Right renal pelvis (tissue), 4 donors: ENCODE data around the gene GPATCH2. TPM values are rescaled to one million over a fixed set of nuclear protein-coding genes. Genes with fewer than 3 reads are reported as not detected.
"Not testable (repeated sequence)": the region's sequence is repeated elsewhere in the genome, so short reads cannot be mapped to it uniquely, and the experiment has no call there.

Experiments
- DNase-seq, 4 donors: peaks; one replicate each; pipeline ENCODE4 v3.0.0-alpha.2; 2013; ENCODE audit warnings: low read depth in 4 of 4, low spot score in 3 of 4, missing footprints in 1 of 4
- polyA plus RNA-seq, 4 donors: library from polyadenylated mRNA; unstranded; fragments of 120-200 nt; gene quantifications; one replicate each; pipeline ENCODE4 v1.2.1, GENCODE V29; 2013; ENCODE audit not compliant: insufficient read length in 4 of 4

Gene GPATCH2
- polyA plus RNA-seq, 4 donors: 24.5 to 29.3 (median 28.2) TPM

GRCh38 chr1:217528271-217528670 lies 102.6 kb downstream of the GPATCH2 start:
- DNase-seq: no peak

GRCh38 chr1:217527151-217527550 lies 103.7 kb downstream of the GPATCH2 start:
- no peak for DNase-seq

- no peak for DNase-seq
These were observed 104.3 kb downstream of the GPATCH2 start for GRCh38 chr1:217526636-217527035.

GRCh38 chr1:217525773-217526490 lies 105.0 kb downstream of the GPATCH2 start:
- no peak for DNase-seq

GRCh38 chr1:217524787-217525520 lies 105.9 kb downstream of the GPATCH2 start:
- DNase-seq: no peak

- not testable (repeated sequence) for DNase-seq
These were observed 107.0 kb downstream of the GPATCH2 start for GRCh38 chr1:217523921-217524320.

DNA sequence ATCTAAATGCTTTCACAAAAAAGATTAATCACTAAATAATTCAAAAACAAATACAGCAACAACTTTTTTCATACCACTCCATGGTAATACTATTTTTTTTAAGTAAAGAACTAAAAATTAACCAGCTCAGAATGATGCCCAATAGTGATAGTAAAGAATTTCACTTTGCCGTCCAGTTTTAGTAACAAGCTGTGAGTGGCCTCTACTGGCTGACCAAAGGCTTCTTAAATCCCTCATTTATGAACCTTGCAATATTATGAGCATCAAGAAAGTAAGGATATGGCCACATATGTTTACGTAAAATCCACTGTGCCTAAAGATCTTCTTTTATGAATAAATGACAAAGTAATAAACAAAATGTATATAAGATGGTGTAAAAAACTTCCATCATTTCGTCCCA lies 108.6 kb downstream of the GPATCH2 start:
- DNase-seq: no peak

- no peak for DNase-seq
These were observed 109.6 kb downstream of the GPATCH2 start for GRCh38 chr1:217521317-217521716.

- no peak for DNase-seq
These were observed 124.0 kb downstream of the GPATCH2 start for GRCh38 chr1:217506878-217507277.

DNA sequence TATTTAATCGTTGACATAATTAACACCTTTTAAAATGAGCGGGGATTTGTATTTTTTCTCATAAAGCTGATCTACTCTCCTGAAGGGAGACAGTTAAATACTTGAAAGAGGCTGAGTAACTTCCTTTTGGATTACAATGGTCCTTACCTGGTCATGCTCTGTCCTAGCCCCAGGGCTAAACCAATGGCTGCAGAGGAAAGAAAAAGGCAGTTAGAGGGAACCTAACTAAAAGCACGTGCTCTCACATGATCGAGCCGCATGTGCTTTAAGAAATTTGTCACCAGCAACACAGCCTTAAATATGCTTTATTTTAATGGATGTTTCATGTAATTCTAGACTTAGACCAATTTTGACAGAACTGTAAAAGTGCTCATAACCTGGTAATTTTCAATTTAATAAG lies 132.7 kb downstream of the GPATCH2 start:
- no peak for DNase-seq

DNA sequence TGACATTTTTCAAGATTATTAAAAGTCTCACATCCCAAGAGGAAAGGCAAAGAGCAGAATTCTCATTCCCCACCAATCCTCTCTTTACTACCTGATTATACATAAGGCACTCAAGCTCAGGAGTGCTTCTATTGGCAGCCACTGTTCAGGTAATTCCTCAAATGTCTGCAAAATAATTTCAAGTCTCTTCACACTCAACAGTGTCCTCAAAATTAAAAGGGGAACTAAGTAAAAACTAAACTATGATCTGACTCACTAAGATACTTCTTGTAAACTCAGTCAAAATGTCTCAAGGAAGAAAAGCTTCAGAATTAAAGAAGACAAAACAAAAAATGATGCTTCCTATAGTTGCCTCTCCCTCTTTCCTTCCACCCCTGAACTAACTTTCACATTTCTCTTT lies 135.6 kb downstream of the GPATCH2 start:
- DNase-seq: no peak

- no peak for DNase-seq
These were observed 136.1 kb downstream of the GPATCH2 start for GRCh38 chr1:217494767-217495166.

- DNase-seq: no peak
These were observed 137.6 kb downstream of the GPATCH2 start for GRCh38 chr1:217493290-217493689.

GRCh38 chr1:217484871-217485270 lies 146.0 kb downstream of the GPATCH2 start:
- DNase-seq: no peak

GRCh38 chr1:217482356-217483102 lies 148.4 kb downstream of the GPATCH2 start:
- DNase-seq: no peak

DNA sequence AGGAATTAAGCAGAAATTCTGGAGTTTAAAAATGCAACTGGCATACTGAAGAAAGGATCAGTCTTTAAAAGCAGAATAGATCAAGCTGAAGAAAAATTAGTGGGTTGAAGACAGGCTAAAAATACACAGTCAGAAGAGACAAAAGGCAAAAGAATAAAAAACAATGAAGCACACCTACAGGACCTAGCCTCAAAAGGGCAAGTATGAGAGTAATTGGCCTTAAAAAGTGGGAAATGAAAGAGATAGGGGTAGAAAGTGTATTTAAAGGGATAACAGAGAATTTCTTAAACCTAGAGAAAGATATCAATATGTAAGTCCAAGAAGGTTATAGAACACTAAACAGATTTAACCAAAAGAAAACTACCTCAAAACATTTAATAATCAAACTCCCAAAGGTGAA lies 152.4 kb downstream of the GPATCH2 start:
- DNase-seq: no peak

DNA sequence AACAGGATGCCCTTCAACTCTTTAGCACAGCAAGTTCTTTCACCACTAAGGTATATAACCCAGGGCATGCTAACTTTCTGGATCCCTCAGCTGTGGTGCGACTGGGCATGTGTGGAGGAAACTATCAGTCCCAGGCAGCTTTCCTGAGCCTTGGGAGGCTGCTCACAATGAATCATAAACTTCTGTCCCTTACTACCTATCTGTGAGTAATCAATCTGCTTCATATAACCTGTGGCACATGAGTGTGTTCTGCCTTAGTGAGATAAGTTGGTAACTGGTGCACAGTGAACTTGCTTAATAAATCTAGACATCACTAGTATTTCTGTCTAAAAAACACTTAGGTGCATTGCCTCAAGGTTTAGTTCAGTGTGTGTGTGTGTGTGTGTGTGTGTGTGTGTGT lies 158.0 kb downstream of the GPATCH2 start:
- DNase-seq: no peak

DNA sequence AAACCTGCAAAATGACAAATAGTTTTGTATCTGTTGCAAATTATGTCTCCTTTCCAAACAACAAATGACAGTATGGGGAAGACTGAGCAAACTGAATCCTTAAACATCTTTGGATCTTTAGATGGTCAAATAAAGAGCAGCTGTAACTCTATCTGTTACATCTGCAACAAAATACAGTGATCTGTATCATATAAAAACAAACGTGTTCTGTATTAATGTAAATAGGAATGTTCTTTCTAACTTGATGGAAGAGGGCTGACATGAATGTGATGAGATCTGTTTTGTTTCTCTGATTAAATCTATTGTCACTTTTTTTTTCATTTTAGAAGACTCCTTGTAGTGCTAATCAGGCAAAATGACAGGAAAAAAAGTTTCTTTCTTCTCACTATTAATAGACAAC lies 159.5 kb downstream of the GPATCH2 start:
- DNase-seq: no peak

GRCh38 chr1:217469983-217470382 lies 160.9 kb downstream of the GPATCH2 start:
- no peak for DNase-seq

- no peak for DNase-seq
These were observed 165.8 kb downstream of the GPATCH2 start for GRCh38 chr1:217465102-217465501.

DNA sequence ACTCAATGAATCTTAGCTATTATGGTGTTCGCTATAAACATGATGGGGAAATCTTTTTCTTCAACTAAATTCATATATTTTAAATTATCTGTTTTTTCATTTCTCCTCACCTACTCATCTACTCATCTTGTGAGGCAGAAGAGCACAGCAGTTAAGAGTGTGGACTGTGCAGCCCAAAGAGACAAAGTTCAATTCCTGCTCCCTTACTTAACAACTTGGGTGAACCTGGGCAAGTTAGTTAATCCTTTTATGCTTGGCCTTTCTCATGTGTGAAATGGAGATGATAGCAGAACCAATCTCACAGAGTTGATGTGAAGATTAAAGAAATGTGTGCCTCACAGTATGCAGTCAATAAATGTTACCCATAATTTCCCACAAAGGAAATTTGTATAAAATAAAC lies 168.2 kb downstream of the GPATCH2 start:
- no peak for DNase-seq

DNA sequence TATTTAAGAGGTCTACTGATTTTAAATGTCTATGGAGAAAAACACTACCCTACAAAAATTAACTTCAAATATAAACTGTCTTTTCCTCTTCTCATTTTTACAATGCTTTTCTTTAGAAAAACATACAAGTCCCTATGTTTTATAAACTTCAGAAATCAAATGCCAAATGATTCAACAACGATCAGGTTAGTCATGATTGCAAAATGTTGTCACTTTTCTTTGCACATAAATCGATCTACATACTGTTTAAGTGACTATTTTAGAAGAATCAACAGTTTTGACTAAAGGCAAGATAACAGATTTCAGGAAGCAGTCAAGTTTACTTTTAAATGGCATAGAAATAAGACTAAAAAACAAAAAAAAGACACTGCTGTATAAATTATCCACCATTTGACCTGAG lies 168.7 kb downstream of the GPATCH2 start:
- no peak for DNase-seq
